Measurements from ENCODE around the gene FAM117A. TPM values are rescaled to one million over a fixed set of nuclear protein-coding genes. Genes with fewer than 3 reads are reported as not detected.

Gene FAM117A
- total RNA-seq, 1 donor from 2014 or later = 14.6 TPM

- no peak overlapping the region for H3K4me2 ChIP-seq
- Mint-ChIP-seq H3K4me3 (no peak overlapping the region), H3K9me3 (no peaks in the 10 kb centered on the region), H3K4me1 (no peaks in the 10 kb centered on the region), H3K36me3 (peaks cover 4% of the 10 kb centered on the region), H3K27ac (no peak overlapping the region), H3K27me3 (ENCODE audit: insufficient read depth, low read depth) (no peaks in the 10 kb centered on the region)
- H3K4me3 ChIP-seq = no peak overlapping the region
- no peaks in the 10 kb centered on the region for H3K36me3 ChIP-seq
- no peaks in the 10 kb centered on the region for H3K9me3 ChIP-seq (ENCODE audit: low read depth)
- H3K27ac ChIP-seq = no peak overlapping the region
- H3K9ac ChIP-seq = no peak overlapping the region
- TF ChIP-seq, protein P1, sequence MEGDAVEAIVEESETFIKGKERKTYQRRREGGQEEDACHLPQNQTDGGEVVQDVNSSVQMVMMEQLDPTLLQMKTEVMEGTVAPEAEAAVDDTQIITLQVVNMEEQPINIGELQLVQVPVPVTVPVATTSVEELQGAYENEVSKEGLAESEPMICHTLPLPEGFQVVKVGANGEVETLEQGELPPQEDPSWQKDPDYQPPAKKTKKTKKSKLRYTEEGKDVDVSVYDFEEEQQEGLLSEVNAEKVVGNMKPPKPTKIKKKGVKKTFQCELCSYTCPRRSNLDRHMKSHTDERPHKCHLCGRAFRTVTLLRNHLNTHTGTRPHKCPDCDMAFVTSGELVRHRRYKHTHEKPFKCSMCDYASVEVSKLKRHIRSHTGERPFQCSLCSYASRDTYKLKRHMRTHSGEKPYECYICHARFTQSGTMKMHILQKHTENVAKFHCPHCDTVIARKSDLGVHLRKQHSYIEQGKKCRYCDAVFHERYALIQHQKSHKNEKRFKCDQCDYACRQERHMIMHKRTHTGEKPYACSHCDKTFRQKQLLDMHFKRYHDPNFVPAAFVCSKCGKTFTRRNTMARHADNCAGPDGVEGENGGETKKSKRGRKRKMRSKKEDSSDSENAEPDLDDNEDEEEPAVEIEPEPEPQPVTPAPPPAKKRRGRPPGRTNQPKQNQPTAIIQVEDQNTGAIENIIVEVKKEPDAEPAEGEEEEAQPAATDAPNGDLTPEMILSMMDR (IDR thresholded peaks at IDR 0.05) = no peak
- TF ChIP-seq EZH2 (IDR thresholded peaks at IDR 0.05) = no peak
- no peak for TF ChIP-seq EZH2phosphoT487 (IDR thresholded peaks at IDR 0.05)
- peaks cover 38% of the 10 kb centered on the region for H3K79me2 ChIP-seq (ENCODE audit: low read depth)
- H4K20me1 ChIP-seq (ENCODE audit: low read depth) = peaks cover 61% of the 10 kb centered on the region
- H3K4me1 ChIP-seq = no peaks in the 10 kb centered on the region
- no peaks in the 10 kb centered on the region for H3F3A ChIP-seq (ENCODE audit: low read depth)
- no peak overlapping the region for H2AFZ ChIP-seq (replicated peaks)
- H3K27me3 ChIP-seq = no peaks in the 10 kb centered on the region
- no peak for DNase-seq (ENCODE audit: low spot score)
Observed at GRCh38 chr17:49745175-49746139, 18.5 kb downstream of the FAM117A start.

DNA sequence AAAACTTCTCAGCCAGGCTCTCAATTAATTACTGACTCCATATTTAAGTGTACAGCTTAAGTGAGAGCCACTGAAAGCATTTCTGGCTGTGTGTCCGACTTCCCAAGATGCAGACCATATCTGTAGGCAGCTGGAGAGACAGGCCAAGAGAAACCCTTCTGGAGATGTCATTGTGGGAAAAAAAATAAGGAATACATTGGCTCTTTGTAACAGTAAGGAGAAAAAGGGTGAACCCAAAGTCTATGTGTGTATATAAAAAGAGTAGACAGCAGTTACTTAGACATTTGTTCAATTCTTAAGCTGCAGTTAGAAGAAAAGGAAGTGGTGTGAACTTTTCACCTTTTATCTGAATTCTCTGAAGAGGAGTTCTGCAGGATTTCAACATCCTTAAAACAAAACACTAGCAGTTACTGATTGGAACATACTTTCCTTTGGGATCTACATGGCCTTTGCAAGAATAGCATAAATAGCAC lies 21.7 kb downstream of the FAM117A start:
- Histone ChIP-seq H3K27me3 (no peaks in the 10 kb centered on the region), H3K4me1 (peaks cover 13% of the 10 kb centered on the region), H3F3A (ENCODE audit: low read depth) (peaks cover 12% of the 10 kb centered on the region), H3K4me3 (no peak overlapping the region), H4K20me1 (ENCODE audit: low read depth) (peaks cover 45% of the 10 kb centered on the region), H3K79me2 (ENCODE audit: low read depth) (peaks cover 25% of the 10 kb centered on the region), H3K36me3 (no peaks in the 10 kb centered on the region), H3K9me3 (ENCODE audit: low read depth) (no peaks in the 10 kb centered on the region), H3K27ac (no peak overlapping the region), H3K4me2 (no peak overlapping the region), H2AFZ (replicated peaks) (no peak overlapping the region), H3K9ac (no peak overlapping the region)
- peaks cover 2% of the 10 kb centered on the region for H3K36me3 Mint-ChIP-seq
- H3K27me3 Mint-ChIP-seq (ENCODE audit: insufficient read depth, low read depth) = no peaks in the 10 kb centered on the region
- H3K9me3 Mint-ChIP-seq = no peaks in the 10 kb centered on the region
- no peak overlapping the region for H3K4me3 Mint-ChIP-seq
- TF ChIP-seq EZH2phosphoT487 (IDR thresholded peaks at IDR 0.05) (no peak), EZH2 (IDR thresholded peaks at IDR 0.05) (no peak)
- TF ChIP-seq, protein P1 (IDR thresholded peaks at IDR 0.05) = no peak
- H3K27ac Mint-ChIP-seq = no peak overlapping the region
- DNase-seq (ENCODE audit: low spot score) = no peak
- H3K4me1 Mint-ChIP-seq = no peaks in the 10 kb centered on the region

DNA sequence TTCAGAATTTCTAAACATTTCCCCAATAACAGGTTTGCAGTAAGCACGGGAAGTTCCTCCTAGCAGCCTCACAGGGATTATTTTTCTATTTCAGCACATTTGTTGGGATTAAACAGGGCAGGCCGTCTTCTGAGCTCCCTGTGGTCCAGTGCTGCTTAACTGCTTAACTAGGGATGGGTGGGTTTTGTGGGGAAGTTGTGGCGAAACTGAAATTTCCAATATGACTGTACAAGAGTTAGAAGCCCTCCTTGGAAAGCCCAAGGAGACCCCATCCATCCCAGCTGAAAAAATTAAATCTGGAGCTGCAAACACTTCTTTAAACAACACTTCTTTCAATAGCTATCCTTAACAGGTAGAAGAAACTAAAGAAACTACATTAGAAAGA lies 22.2 kb downstream of the FAM117A start:
- H3K4me3 ChIP-seq = no peak overlapping the region
- peaks cover 43% of the 10 kb centered on the region for H4K20me1 ChIP-seq (ENCODE audit: low read depth)
- DNase-seq (ENCODE audit: low spot score) = no peak
- Mint-ChIP-seq H3K27me3 (ENCODE audit: insufficient read depth, low read depth) (no peaks in the 10 kb centered on the region), H3K4me1 (no peaks in the 10 kb centered on the region), H3K27ac (no peak overlapping the region), H3K36me3 (peaks cover 2% of the 10 kb centered on the region), H3K4me3 (no peak overlapping the region), H3K9me3 (no peaks in the 10 kb centered on the region)
- H3K79me2 ChIP-seq (ENCODE audit: low read depth) = peaks cover 28% of the 10 kb centered on the region
- no peak overlapping the region for H3K27ac ChIP-seq
- H3K4me2 ChIP-seq = no peak overlapping the region
- no peaks in the 10 kb centered on the region for H3K27me3 ChIP-seq
- no peaks in the 10 kb centered on the region for H3K36me3 ChIP-seq
- peaks cover 18% of the 10 kb centered on the region for H3F3A ChIP-seq (ENCODE audit: low read depth)
- TF ChIP-seq, protein P1 (IDR thresholded peaks at IDR 0.05) = no peak
- TF ChIP-seq EZH2phosphoT487 (IDR thresholded peaks at IDR 0.05) (no peak), EZH2 (IDR thresholded peaks at IDR 0.05) (no peak)
- peaks cover 16% of the 10 kb centered on the region for H3K4me1 ChIP-seq
- H3K9ac ChIP-seq = no peak overlapping the region
- no peaks in the 10 kb centered on the region for H3K9me3 ChIP-seq (ENCODE audit: low read depth)
- H2AFZ ChIP-seq (replicated peaks) = no peak overlapping the region
